ENCODE measurements around the gene OLFM2. TPM values are rescaled to one million over a fixed set of nuclear protein-coding genes. Genes with fewer than 3 reads are reported as not detected.

Gene OLFM2
- total RNA-seq, 1 donor from 2014 or later = 11.4 TPM

DNA sequence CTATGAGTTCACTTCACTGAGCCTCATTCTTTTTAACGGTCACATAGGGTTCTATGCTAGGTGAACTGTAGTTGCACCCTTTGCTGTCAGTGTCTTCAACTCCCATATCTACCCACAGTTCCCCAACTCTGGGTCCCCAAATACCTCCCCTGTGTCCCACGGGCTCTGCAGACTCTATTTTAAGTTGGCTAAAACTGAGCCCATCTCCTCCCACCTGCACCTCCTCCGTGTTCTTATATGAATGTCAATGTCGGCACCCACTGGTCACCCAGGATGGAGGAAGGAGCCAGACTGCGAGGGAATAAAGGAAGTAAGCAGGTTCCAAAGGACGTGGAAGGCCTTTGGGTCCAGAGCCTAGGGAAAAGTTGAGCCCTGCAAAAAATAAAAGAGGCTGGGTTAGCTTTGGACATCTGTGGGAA lies 102.0 kb downstream of the OLFM2 start:
- TF ChIP-seq, protein P1, sequence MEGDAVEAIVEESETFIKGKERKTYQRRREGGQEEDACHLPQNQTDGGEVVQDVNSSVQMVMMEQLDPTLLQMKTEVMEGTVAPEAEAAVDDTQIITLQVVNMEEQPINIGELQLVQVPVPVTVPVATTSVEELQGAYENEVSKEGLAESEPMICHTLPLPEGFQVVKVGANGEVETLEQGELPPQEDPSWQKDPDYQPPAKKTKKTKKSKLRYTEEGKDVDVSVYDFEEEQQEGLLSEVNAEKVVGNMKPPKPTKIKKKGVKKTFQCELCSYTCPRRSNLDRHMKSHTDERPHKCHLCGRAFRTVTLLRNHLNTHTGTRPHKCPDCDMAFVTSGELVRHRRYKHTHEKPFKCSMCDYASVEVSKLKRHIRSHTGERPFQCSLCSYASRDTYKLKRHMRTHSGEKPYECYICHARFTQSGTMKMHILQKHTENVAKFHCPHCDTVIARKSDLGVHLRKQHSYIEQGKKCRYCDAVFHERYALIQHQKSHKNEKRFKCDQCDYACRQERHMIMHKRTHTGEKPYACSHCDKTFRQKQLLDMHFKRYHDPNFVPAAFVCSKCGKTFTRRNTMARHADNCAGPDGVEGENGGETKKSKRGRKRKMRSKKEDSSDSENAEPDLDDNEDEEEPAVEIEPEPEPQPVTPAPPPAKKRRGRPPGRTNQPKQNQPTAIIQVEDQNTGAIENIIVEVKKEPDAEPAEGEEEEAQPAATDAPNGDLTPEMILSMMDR (IDR thresholded peaks at IDR 0.05) = no peak
- no peak for TF ChIP-seq EZH2 (IDR thresholded peaks at IDR 0.05)
- Histone ChIP-seq H3K79me2 (ENCODE audit: low read depth) (peaks cover 56% of the 10 kb centered on the region), H2AFZ (replicated peaks) (no peak overlapping the region), H3K4me3 (peak overlapping the region; percentile 34), H3K27ac (no peak overlapping the region), H3K9ac (no peak overlapping the region), H3K36me3 (no peaks in the 10 kb centered on the region), H3K4me2 (peak overlapping the region; percentile 59), H4K20me1 (ENCODE audit: low read depth) (peaks cover 28% of the 10 kb centered on the region), H3K27me3 (no peaks in the 10 kb centered on the region), H3F3A (ENCODE audit: low read depth) (peaks cover 14% of the 10 kb centered on the region), H3K4me1 (peaks cover 5% of the 10 kb centered on the region), H3K9me3 (ENCODE audit: low read depth) (no peaks in the 10 kb centered on the region)
- Mint-ChIP-seq H3K27ac (no peak overlapping the region), H3K4me3 (peak overlapping the region; percentile 85), H3K9me3 (no peaks in the 10 kb centered on the region), H3K36me3 (peaks cover 2% of the 10 kb centered on the region), H3K27me3 (ENCODE audit: insufficient read depth, low read depth) (peaks cover 4% of the 10 kb centered on the region), H3K4me1 (peaks cover 18% of the 10 kb centered on the region)
- DNase-seq (ENCODE audit: low spot score) = no peak

DNA sequence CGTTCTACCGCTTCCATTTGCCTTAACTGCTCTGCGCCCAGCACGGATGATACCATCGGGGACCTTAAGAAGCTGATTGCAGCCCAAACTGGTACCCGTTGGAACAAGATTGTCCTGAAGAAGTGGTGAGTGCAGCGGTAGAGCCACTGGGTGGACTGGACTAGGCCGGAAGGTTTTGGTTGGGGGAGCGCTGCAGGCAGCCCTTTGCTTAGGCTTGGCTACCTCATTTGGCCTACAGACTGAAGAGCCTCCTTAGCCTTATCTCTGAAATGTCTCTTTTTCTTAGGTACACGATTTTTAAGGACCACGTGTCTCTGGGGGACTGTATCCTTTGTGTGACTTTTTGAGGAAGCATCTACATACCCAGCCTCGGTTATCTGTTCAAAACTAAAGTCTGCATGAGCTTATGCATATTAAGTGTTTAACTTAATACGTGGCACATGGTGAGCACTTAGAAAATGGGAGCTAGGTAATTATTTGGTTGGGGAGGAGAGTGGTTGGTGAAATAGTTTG lies 107.7 kb downstream of the OLFM2 start:
- H3K27ac ChIP-seq = no peak overlapping the region
- no peak for TF ChIP-seq EZH2phosphoT487 (IDR thresholded peaks at IDR 0.05)
- TF ChIP-seq, protein P1 (IDR thresholded peaks at IDR 0.05) = no peak
- no peak for TF ChIP-seq EZH2 (IDR thresholded peaks at IDR 0.05)
- no peaks in the 10 kb centered on the region for H3K27me3 ChIP-seq
- no peak overlapping the region for H2AFZ ChIP-seq (replicated peaks)
- H3K27ac Mint-ChIP-seq = peak overlapping the region; percentile 69
- H3K4me2 ChIP-seq = peak overlapping the region; percentile 99
- peak overlapping the region; percentile 100 for H3K4me3 Mint-ChIP-seq
- peaks cover 9% of the 10 kb centered on the region for H3K4me1 ChIP-seq
- H3K79me2 ChIP-seq (ENCODE audit: low read depth) = peaks cover 51% of the 10 kb centered on the region
- peaks cover 13% of the 10 kb centered on the region for H3F3A ChIP-seq (ENCODE audit: low read depth)
- H3K36me3 ChIP-seq = no peaks in the 10 kb centered on the region
- peaks cover 18% of the 10 kb centered on the region for H3K4me1 Mint-ChIP-seq
- peak overlapping the region; percentile 67 for H3K4me3 ChIP-seq
- peaks cover 5% of the 10 kb centered on the region for H3K36me3 Mint-ChIP-seq
- H3K9me3 ChIP-seq (ENCODE audit: low read depth) = no peaks in the 10 kb centered on the region
- H4K20me1 ChIP-seq (ENCODE audit: low read depth) = peaks cover 18% of the 10 kb centered on the region
- no peaks in the 10 kb centered on the region for H3K9me3 Mint-ChIP-seq
- peaks cover 5% of the 10 kb centered on the region for H3K27me3 Mint-ChIP-seq (ENCODE audit: insufficient read depth, low read depth)
- H3K9ac ChIP-seq = peak overlapping the region; percentile 70
- no peak for DNase-seq (ENCODE audit: low spot score)

DNA sequence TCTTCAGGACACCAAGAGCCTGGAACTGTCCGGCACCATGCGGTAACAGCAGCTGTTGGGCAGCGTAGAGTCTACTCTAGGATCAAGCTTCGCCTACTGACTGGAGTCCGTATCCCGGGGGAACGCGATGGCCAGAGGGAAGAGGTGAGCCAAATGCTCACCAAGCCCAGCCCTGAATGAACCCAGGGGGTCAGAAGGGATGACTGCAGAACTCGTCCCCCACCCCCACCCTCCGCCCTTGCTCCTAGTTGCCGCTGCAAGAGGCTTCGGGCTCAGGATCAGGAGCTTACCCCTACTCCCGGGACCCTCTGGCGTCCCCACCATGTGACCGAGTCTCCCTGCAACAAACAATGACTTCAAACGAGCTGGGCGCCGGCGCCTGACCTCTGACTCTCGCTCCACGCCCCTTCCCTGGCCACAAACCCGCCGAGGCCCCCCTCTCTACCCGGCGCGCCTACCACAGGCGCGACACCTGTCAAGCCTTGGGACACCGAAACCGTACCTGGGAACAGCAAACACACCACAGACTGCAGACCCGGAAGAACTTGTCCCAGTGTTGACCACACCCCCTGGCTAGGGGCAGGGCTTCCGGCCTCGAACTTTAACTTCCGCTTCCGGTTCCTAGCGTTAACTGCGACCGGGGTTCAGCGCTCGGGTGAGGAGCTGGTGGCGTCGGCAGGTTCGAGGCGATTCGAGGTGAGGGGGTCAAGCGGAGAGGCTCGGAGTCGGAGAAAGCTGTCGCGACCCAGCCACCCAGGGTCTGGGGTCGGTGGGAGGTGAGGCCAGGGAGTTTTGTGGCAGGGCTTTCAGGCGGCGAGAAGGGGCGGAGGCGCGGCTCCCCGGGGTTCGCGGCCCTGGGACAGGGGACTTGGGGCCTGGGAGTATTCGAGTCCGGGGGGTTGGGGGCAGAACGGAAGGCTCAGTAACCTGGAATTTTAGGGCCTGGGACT lies 108.8 kb downstream of the OLFM2 start, which contains the start of gene UBL5:
UBL5 (plus strand) TSS at position 630 of the 950 bp plus-strand sequence. CDS start 420 bp downstream, outside the sequence.
- Mint-ChIP-seq H3K9me3 (no peaks in the 10 kb centered on the region), H3K36me3 (peaks cover 5% of the 10 kb centered on the region), H3K4me1 (peaks cover 18% of the 10 kb centered on the region), H3K27ac (peak within 1 kb of the TSS; percentile 98), H3K4me3 (peak within 1 kb of the TSS; percentile 100), H3K27me3 (ENCODE audit: insufficient read depth, low read depth) (peaks cover 5% of the 10 kb centered on the region)
- Histone ChIP-seq H3K36me3 (no peaks in the 10 kb centered on the region), H3K27me3 (no peaks in the 10 kb centered on the region), H3K27ac (no peak within 1 kb of the TSS), H3F3A (ENCODE audit: low read depth) (peaks cover 11% of the 10 kb centered on the region), H4K20me1 (ENCODE audit: low read depth) (peaks cover 18% of the 10 kb centered on the region), H2AFZ (replicated peaks) (peak within 1 kb of the TSS; percentile 43), H3K4me2 (peak within 1 kb of the TSS; percentile 99), H3K9ac (peak within 1 kb of the TSS; percentile 70), H3K4me3 (peak within 1 kb of the TSS; percentile 67), H3K79me2 (ENCODE audit: low read depth) (peaks cover 51% of the 10 kb centered on the region), H3K9me3 (ENCODE audit: low read depth) (no peaks in the 10 kb centered on the region), H3K4me1 (peaks cover 9% of the 10 kb centered on the region)
- TF ChIP-seq, protein P1 (IDR thresholded peaks at IDR 0.05) = no peak
- TF ChIP-seq EZH2phosphoT487 (IDR thresholded peaks at IDR 0.05) (no peak), EZH2 (IDR thresholded peaks at IDR 0.05) (no peak)
- peak; percentile 94 for DNase-seq (ENCODE audit: low spot score)

Data from neural progenitor cell (in vitro differentiated cells).